ENCODE results near the gene CIDEB. TPM values are rescaled to one million over a fixed set of nuclear protein-coding genes. Genes with fewer than 3 reads are reported as not detected.

The CIDEB gene
- total and polyA plus RNA-seq, 2 of the 13 experiments (the other 11 are each of a cell fraction or from before 2014, with no cell fraction given): 35.8 to 110 TPM

GRCh38 chr14:24343795-24344660 is 36.3 kb upstream of the CIDEB start (continued):
- TF ChIP-seq ZNF280D (CRISPR knock-in tag; IDR thresholded peaks at IDR 0.05) (no peak), POLR2A (IDR thresholded peaks at IDR 0.05; ENCODE audit: insufficient read depth in 1 of 2, low read depth in 2 of 2, low read length in 2 of 2) (no peak), ZNF703 (CRISPR knock-in tag; IDR thresholded peaks at IDR 0.05; ENCODE audit: borderline replicate concordance) (no peak), SMC3 (IDR thresholded peaks at IDR 0.05; ENCODE audit: low read length) (peak; percentile 29; the same call in 1 of the 2 replicates), FLYWCH1 (CRISPR knock-in tag; IDR thresholded peaks at IDR 0.05) (no peak), HOXD1 (CRISPR knock-in tag; IDR thresholded peaks at IDR 0.05) (no peak), TFDP2 (CRISPR knock-in tag; IDR thresholded peaks at IDR 0.05) (no peak; the same call in 1 of the 2 replicates), DMTF1 (CRISPR knock-in tag; IDR thresholded peaks at IDR 0.05) (no peak), PCBP2 (optimal IDR thresholded peaks at IDR 0.05; ENCODE audit: low read depth, low read length, poor library complexity, severe bottlenecking) (no peak), REL (CRISPR knock-in tag; conservative IDR thresholded peaks at IDR 0.05) (no peak), CBFB (CRISPR knock-in tag; IDR thresholded peaks at IDR 0.05) (no peak), ARID3A (IDR thresholded peaks at IDR 0.05; ENCODE audit: low read depth, low read length) (peak; percentile 76), ZSCAN31 (CRISPR knock-in tag; IDR thresholded peaks at IDR 0.05; ENCODE audit: low read depth) (no peak), JUND (CRISPR knock-in tag; IDR thresholded peaks at IDR 0.05) (no peak), ZBED4 (CRISPR knock-in tag; IDR thresholded peaks at IDR 0.05; ENCODE audit: borderline replicate concordance) (no peak; the same call in 1 of the 2 replicates), POLR2AphosphoS5 (IDR thresholded peaks at IDR 0.05; ENCODE audit: low read depth, low read length) (no peak), SIX4 (CRISPR knock-in tag; IDR thresholded peaks at IDR 0.05) (no peak)

Measured in HepG2 (cell line).